ENCODE results near the gene GBX1. TPM values are rescaled to one million over a fixed set of nuclear protein-coding genes. Genes with fewer than 3 reads are reported as not detected.

Gene GBX1
- not detected in 2 replicates for total RNA-seq (2022)
- Bru-seq, nascent RNA = not detected
- BruChase-seq, experiment 1, labeled RNA remaining after a 6-hour chase = percentile 13 among the genes with signal in this experiment
- BruChase-seq, experiment 2, labeled RNA remaining after a 2-hour chase = percentile 5 among the genes with signal in this experiment
- long read RNA-seq = 0 reads

- Mint-ChIP-seq H3K27ac (ENCODE audit: low read depth, unreplicated experiment) (no peak within 1 kb of the TSS), H3K9me3 (ENCODE audit: unreplicated experiment) (no peaks in the 10 kb centered on the region), H3K36me3 (ENCODE audit: insufficient read depth, unreplicated experiment) (no peaks in the 10 kb centered on the region), H3K4me1 (ENCODE audit: insufficient read depth, unreplicated experiment) (no peaks in the 10 kb centered on the region), H3K27me3 (ENCODE audit: insufficient read depth, unreplicated experiment) (peaks cover 27% of the 10 kb centered on the region), H3K4me3 (ENCODE audit: unreplicated experiment) (peak within 1 kb of the TSS; percentile 38)
- CTCF ChIA-PET = no interaction called here
- no TSS peak for BruUV-seq (replicated peaks)
- intact Hi-C loops (cut with micrococcal nuclease) = no loop called here
- DNase-seq (ENCODE audit: unreplicated experiment) = no peak
- POLR2A ChIA-PET = no interaction called here
- TF ChIP-seq, protein P1, sequence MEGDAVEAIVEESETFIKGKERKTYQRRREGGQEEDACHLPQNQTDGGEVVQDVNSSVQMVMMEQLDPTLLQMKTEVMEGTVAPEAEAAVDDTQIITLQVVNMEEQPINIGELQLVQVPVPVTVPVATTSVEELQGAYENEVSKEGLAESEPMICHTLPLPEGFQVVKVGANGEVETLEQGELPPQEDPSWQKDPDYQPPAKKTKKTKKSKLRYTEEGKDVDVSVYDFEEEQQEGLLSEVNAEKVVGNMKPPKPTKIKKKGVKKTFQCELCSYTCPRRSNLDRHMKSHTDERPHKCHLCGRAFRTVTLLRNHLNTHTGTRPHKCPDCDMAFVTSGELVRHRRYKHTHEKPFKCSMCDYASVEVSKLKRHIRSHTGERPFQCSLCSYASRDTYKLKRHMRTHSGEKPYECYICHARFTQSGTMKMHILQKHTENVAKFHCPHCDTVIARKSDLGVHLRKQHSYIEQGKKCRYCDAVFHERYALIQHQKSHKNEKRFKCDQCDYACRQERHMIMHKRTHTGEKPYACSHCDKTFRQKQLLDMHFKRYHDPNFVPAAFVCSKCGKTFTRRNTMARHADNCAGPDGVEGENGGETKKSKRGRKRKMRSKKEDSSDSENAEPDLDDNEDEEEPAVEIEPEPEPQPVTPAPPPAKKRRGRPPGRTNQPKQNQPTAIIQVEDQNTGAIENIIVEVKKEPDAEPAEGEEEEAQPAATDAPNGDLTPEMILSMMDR (IDR thresholded peaks at IDR 0.05; ENCODE audit: unreplicated experiment) = no peak
Observed at GRCh38 chr7:151167197-151167961, at the start of gene GBX1. TSS of gene GBX1 (minus strand) at chr7:151167694. CDS start at chr7:151167548, 146 bp downstream.

DNA sequence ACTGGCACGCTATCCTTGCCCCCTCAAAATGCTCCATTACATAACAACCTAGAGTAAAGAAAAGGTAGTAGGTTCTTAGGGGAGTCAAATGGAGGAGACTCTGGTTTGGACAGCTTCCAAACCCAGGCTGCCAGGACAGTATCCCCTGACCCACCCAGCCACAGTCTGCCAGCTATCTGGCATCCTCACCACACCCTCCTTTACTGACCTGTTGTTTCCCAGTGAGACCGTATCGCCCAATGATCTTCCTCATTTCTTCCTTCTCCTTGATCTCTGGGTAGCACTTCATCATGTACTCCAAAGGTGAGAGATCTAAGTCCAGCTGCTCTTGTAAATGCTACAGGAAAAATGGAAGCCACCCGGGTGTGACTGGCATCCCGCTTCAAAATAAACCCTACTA, 47.9 kb upstream of the GBX1 start:
- Mint-ChIP-seq H3K4me3 (ENCODE audit: unreplicated experiment) (no peak overlapping the region), H3K4me1 (ENCODE audit: insufficient read depth, unreplicated experiment) (no peaks in the 10 kb centered on the region), H3K9me3 (ENCODE audit: unreplicated experiment) (no peaks in the 10 kb centered on the region), H3K36me3 (ENCODE audit: insufficient read depth, unreplicated experiment) (peaks cover 80% of the 10 kb centered on the region), H3K27me3 (ENCODE audit: insufficient read depth, unreplicated experiment) (no peaks in the 10 kb centered on the region), H3K27ac (ENCODE audit: low read depth, unreplicated experiment) (no peak overlapping the region)
- CTCF ChIA-PET = no interaction called here
- TF ChIP-seq, protein P1 (IDR thresholded peaks at IDR 0.05; ENCODE audit: unreplicated experiment) = no peak
- POLR2A ChIA-PET = interaction anchor here (1.2 kb wide), 1 partner anchor 11 kb away, joined by 4 read pairs; the partner anchor contains the start of gene ABCF2
- intact Hi-C loops (cut with micrococcal nuclease) = no loop called here
- no peak for DNase-seq (ENCODE audit: unreplicated experiment)
- no TSS peak for BruUV-seq (replicated peaks)

DNA sequence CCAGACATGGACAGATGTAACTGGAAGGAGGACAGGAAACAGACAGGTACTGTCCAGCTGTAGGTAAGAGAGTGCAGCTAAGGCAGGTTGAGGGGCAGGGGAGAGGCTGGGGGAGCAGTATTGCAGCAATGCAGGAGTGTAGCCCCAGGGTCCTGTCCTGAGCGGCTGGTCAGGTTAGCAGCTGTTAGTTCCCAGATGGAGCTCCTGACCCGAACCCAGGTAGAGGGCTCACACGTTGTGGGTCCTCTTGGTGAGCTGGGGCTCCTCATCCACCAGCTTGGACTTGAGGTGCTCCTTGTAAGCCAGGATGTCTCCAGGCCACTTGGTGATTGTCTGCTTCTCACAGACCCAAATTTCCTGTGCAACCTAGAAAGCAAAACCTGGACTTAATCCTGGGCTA, 46.3 kb upstream of the GBX1 start:
- TF ChIP-seq, protein P1 (IDR thresholded peaks at IDR 0.05; ENCODE audit: unreplicated experiment) = no peak
- intact Hi-C loops (cut with micrococcal nuclease) = no loop called here
- Mint-ChIP-seq H3K4me1 (ENCODE audit: insufficient read depth, unreplicated experiment) (no peaks in the 10 kb centered on the region), H3K4me3 (ENCODE audit: unreplicated experiment) (no peak overlapping the region), H3K36me3 (ENCODE audit: insufficient read depth, unreplicated experiment) (peaks cover 69% of the 10 kb centered on the region), H3K27ac (ENCODE audit: low read depth, unreplicated experiment) (no peak overlapping the region), H3K9me3 (ENCODE audit: unreplicated experiment) (no peaks in the 10 kb centered on the region), H3K27me3 (ENCODE audit: insufficient read depth, unreplicated experiment) (no peaks in the 10 kb centered on the region)
- no peak for DNase-seq (ENCODE audit: unreplicated experiment)
- CTCF ChIA-PET = interaction anchor here (0.7 to 1.5 kb wide), 5 partner anchors 11 to 409 kb away, joined by 3 to 5 read pairs (median 3); no protein-coding TSS in a partner anchor
- POLR2A ChIA-PET = interaction anchor here (0.6 to 1.8 kb wide), 7 partner anchors 8 to 106 kb away, joined by 3 to 7 read pairs (median 4); partner anchors contain the start of genes ABCF2 and ASB10
- no TSS peak for BruUV-seq (replicated peaks)

- Mint-ChIP-seq H3K27me3 (ENCODE audit: insufficient read depth, unreplicated experiment) (no peaks in the 10 kb centered on the region), H3K27ac (ENCODE audit: low read depth, unreplicated experiment) (no peak overlapping the region), H3K4me3 (ENCODE audit: unreplicated experiment) (no peak overlapping the region), H3K36me3 (ENCODE audit: insufficient read depth, unreplicated experiment) (peaks cover 57% of the 10 kb centered on the region), H3K4me1 (ENCODE audit: insufficient read depth, unreplicated experiment) (no peaks in the 10 kb centered on the region), H3K9me3 (ENCODE audit: unreplicated experiment) (no peaks in the 10 kb centered on the region)
- ChIA-PET POLR2A (interaction anchor here (1.7 to 1.8 kb wide), 2 partner anchors 10 to 14 kb away, joined by 6 to 7 read pairs; partner anchors contain the start of gene ABCF2), CTCF (interaction anchor here (1.1 to 1.5 kb wide), 3 partner anchors 12 to 89 kb away, joined by 3 to 5 read pairs (median 4); no protein-coding TSS in a partner anchor)
- intact Hi-C loops (cut with micrococcal nuclease) = no loop called here
- no TSS peak for BruUV-seq (replicated peaks)
- no peak for DNase-seq (ENCODE audit: unreplicated experiment)
- TF ChIP-seq, protein P1 (IDR thresholded peaks at IDR 0.05; ENCODE audit: unreplicated experiment) = no peak
Observed at GRCh38 chr7:151212626-151213025, 45.1 kb upstream of the GBX1 start.
